8988T (cell line): ENCODE data around the gene GPR78.
"Not testable (repeated sequence)": the region's sequence is repeated elsewhere in the genome, so short reads cannot be mapped to it uniquely, and the experiment has no call there.

Source experiments
- DNase-seq: peaks from one replicate; pipeline ENCODE4 v3.0.0; 2011

The GPR78 gene

DNA sequence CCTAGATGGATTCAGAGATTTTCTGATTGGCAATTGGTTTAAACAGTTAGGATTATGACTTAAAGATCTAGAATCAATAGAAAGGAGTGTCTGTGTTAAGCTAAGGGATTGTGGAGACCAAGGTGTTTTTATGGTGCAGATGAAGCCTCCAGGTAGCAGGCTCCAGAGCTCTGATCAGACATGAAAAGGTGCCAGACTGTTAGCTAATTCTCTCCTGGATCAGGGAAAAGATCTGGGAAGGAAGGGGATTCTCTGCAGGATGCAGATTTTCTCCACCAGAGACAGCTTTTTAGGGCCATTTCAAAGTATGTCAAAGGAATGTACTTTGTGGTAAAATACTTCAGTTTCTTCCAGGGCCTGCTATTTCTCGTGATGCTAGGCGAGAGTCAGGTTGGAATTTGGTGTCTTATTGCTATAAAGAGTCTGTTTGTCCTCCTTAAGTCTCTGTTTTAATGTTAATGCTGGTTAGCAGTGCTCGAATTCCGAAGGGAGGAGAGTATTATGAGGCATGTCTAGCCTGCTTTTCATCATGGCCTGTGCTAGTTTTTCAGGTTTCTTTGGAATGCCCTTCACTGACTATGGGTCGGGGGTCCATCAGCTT is 12.0 kb upstream of the GPR78 start:
- DNase-seq, result no peak

DNA sequence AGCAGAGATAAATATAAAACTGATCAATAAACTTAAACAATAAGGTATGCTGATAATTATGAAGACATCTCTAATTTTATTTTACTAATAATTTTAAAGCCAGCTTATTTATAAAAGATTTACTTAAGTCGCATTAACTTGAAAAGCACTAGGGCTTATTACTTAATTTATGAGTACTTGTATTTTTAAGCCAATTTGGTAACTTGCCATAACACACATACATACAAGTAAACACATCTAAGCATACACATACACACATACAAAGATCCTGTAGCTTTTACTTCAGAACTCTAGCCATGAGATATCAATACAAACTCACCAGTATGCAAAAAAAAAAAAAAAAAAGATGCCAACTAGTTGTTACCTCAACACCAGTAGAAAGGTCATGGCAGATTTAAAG is 10.0 kb upstream of the GPR78 start:
- no peak for DNase-seq

DNA sequence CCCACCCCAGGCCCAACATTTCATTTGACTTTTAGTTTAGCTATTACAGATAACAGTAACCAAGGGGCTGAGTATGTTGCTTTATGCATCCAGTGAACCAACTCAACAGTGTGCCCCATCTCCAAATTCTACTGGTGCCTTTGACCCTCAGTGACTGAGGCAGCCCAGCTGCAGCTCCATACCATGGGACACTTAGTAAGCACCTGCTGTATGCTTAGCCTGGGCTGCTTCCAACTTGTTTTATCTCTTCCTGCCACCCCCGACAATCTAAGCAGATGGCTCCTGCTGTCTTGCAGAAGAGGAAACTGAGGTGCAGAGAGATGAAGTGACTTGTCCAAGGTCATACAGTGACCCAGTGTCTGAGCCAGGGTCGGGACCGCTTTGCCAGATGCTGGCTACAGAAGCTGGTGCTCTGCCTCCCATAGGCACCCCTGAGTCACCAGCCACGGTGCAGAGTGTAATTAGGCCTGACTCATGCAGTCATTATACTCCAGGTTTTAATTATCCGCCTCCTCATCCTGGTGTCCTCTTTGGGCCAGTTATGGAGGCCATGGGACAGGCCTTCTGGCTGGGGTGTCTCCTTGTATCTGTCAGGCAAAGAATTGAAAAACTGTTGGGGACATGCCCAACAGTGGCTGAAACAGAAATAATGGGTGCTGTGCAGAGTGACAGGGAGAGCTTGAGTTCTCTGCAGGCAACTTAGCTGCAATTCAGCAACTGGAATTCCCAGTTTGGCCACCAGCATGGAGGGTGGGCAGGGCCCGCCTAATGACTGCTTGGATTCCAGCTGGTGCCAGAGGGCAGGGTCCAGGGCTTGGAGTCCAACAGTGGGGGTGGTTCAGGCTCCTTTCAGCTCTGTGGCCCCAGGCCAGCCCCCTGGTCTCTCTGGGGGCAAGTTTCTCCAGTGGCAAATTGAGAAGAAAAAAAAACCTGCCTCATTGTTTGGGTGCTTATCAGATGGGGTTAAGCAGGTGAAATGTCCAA is 8.2 kb upstream of the GPR78 start:
- DNase-seq, result peak; percentile 5

DNA sequence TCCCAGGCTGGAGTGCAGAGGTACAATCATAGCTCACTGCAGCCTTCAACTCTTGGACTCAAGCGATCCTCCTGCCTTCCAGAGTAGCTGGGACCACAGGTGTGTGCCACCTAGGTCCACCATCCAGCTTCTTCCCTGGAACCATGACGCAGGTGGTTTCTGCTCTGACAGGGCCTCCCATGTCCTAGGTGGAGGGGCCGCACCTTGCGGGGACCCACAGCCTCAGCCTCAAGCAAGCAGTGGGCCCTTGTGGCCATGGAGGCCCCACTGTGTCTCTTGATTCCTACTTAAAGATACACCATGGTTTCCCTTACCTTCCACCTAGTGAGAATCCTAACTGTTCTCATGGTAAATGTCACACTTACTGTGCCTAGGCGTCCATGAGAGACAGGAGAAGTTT is 6.9 kb upstream of the GPR78 start:
- no peak for DNase-seq

DNA sequence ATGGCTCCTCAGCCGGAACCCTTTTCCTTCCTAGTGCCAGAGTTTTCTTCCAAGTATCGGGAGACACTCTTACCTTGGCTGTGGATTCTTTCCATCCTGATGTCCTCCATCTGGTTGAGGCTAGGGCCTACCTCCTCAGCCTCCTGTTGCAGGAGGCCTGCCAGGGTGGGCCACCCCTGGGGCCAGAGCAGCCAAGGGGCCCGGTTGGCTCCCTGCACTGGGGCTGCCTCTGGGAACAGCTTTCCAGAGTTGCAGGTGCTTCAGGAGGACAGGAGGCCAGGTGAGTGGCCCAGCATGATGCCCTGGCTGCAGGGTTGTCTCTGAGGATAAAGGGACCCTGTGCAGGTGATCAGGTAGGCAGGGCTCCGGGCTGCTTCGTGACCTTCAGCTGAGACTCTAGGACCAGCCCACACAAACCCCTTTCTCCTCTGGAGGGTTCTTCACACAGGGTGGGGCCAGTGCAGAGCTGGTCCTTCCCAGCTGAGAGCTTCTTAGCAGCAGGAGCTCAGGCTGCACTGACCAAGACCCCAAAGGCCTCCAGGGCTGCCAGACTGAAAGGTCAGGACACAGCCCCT is 5.3 kb upstream of the GPR78 start:
- no peak for DNase-seq

DNA sequence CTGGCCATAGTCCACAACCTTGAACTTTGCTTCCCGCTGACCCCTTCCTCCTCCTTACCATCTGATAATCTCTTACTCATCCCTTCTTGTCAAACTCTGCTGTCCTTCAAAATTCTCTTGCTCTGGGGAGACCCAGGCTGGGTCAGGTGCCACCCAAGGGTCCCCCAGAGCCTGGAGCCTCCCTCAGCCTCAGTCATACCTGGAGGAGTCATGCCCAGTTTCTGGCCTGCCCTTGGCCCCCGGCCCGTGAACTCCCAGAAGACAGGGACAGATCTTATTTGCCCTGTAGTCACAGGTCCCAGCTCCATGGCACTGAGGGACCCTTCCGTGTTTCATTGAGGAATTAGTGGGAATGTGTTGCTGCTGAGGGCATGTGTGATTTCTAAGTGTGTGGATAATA is 4.7 kb upstream of the GPR78 start:
- peak; percentile 1 for DNase-seq

DNA sequence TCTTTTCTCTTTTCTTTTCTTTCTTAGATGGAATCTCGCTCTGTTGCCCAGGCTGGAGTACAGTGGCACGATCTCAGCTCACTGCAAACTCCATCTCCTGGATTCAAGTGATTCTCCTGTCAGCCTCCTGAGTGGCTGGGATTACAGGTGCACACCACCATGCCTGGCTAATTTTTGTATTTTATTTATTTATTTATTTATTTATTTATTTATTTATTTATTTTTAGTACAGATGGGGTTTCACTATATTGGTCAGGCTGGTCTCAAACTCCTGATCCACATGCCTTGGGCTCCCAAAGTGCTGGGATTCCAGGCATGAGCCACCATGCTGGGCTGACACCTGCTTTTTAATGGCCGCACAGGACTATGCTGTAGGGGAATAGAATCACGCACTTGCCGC is 3.6 kb upstream of the GPR78 start:
- DNase-seq, result not testable (repeated sequence)

DNA sequence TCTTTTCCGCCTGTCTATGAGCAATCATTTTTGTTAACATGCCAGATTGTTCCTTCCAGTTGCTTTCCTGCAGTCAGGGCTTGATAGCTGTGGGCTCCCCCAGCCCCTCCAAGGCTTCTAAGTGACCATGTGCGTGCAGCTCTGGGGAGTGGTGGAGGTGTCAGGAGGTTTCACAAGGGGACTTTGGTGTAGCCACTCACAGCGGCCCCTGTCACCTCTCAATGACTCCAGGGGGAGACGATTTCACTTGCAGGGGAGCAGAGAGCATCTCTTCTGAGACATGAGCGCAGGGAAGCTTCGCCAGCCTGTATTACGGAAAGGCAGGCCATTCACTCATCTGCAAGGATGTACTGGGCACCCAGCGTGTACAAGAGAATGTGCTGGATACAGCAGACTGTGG is 3.1 kb upstream of the GPR78 start:
- no peak for DNase-seq

DNA sequence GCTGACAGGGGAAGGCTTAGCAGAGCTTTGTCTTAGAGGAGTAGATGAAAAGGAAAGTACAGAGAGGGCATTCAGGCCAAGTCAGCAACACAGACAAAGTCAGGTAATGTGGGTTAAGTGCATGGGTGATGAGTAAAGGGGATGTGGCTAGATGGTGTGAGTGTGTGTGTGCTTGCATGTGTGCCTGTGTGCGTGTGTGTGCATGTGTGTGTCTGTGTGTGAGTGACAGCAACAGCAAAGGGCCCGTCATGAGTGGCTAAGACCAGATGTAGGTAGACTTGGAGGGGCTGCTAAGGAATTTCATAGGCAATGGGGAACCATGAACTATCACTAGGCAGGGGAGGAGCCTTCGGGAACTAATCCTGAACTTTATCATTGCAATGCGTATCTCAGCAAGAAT is 2.2 kb upstream of the GPR78 start:
- DNase-seq, result no peak

DNA sequence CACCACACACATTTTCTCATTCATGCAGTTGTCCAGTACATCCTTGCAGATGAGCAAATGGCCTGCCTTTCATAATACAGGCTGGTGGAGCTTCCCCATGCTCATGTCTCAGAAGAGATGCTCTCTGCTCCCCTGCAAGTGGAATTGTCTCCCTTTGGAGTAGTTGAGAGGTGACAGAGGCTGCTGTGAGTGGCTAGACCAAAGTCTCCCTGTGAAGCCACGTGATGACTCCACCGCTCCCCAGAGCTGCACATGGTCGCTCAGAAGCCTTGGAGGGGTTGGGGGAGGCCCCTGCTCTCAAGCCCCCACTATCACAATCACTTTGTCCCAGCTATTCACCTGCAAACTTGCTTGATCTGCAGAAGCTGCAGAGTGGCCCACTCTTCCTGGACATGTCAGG is 1.5 kb upstream of the GPR78 start:
- no peak for DNase-seq

DNA sequence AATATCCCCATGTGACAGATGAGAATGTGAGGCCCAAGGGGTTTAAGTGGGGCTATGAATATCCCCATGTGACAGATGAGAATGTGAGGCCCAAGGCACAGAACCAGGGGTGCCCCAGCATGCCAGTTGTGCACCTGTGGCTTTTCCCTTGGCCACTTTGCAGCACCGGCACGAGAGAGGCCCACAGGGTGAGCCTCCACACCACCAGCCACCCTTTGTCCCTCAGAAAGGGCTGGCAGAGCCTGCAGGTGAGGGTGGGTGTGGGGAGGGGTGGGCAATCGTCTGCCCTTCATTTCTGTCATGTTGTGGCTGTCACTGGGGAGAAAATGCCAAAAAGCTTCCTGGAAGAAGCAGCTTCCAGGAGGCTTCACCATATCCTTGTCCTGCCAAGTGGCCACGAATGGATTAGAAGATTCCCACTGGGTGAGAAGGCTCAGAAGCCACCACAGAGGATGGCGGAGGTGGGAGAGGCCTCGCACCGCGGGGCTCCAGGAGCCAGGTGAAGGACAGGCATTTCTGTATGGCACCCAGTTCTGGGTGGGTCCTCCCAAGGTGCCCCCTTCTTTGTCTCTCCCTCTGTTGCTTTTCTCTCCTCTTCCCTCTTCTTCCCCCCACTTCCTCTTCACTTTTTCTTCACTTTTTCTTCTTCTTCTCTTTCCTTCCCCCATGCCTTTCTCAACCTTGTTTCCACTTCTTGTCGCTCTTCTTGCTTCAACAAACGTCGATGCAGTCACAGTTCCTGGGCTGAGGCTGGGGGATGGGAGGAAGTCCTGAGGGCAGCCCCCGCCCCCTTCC is 469 bp upstream of the GPR78 start:
- DNase-seq, result peak; percentile 5

DNA sequence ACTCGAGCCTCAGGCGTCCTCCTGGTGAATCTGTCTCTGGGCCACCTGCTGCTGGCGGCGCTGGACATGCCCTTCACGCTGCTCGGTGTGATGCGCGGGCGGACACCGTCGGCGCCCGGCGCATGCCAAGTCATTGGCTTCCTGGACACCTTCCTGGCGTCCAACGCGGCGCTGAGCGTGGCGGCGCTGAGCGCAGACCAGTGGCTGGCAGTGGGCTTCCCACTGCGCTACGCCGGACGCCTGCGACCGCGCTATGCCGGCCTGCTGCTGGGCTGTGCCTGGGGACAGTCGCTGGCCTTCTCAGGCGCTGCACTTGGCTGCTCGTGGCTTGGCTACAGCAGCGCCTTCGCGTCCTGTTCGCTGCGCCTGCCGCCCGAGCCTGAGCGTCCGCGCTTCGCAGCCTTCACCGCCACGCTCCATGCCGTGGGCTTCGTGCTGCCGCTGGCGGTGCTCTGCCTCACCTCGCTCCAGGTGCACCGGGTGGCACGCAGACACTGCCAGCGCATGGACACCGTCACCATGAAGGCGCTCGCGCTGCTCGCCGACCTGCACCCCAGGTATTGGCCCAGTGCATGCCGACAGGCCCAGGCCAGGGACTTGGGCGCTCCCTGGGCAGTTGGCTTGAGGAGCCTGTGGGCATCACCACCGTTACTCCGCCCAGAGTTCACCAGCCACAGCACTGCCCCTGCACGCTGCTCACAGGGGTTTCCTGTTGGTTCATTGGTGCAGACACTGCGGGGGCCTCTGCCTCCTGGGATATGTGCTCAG is 1.1 kb downstream of the GPR78 start:
- DNase-seq, result peak; percentile 4

DNA sequence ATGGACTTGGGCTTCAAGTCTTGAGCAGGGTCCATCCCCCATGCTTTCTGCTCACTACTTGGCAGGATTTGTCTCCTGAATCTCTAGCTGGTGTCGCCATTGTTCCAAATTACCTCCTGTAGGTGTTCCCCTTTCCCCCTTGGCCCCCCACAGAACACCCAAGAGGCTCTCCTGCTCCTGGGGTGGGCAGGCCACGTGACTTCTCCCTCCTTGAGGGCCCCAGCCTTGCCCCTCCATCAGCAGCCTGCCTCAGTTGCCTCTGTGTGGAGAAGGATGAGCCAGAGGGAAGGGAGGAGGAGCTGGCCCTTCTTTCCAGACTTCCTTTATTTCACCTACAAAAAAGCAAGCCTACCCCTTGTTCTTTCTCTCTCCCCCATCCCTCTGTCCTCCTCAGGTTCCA is 1.8 kb downstream of the GPR78 start:
- peak; percentile 6 for DNase-seq

DNA sequence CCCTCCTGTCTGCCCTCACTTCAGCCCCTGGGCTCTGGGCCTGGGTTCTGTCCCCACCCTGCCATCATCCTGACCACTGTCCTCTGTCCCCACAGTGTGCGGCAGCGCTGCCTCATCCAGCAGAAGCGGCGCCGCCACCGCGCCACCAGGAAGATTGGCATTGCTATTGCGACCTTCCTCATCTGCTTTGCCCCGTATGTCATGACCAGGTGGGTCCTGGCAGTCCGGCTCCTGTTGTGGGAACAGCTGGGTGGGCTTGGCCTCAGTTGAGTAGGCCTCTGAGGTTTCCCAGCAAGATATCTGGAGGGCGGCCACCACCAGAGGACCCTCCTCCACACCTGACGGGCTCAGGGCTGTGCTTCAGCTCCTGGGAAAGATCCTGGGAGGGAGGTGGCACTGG is 2.2 kb downstream of the GPR78 start:
- DNase-seq, result peak; percentile 4

DNA sequence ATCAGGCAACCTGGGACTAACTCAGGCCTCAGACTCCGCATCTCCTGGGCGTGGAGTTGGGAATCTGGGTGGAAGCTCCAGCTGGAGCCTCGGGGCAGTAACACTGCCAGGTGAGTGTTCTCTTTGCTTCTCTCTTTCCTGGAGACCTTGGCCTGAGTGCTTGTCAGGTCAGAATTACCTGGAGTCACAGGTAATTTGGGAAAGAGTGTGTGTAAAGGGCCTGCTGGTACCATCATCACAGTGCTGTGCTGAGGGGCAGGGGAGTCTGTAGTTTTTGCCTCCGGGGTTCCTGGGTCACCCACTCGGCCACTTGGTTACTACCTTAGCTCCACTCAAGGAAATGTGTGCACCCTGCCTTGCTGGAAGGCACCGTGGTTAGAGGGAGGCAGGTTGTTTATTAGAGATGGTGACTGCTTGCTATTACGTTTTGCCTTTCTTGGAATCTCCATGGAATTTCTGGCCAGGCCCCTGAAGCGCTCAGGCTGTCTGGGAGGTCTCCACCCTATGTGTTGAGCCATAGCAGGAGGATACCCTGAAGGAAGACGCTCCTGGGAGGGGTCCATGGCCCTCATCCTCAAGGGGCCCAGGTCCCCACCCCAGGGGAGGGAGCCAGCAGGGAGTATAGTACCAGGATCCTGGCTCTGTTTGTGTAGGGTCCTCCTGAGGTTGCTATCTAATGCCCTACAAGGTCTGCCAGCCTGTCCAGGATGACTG is 2.9 kb downstream of the GPR78 start:
- peak; percentile 3 for DNase-seq

DNA sequence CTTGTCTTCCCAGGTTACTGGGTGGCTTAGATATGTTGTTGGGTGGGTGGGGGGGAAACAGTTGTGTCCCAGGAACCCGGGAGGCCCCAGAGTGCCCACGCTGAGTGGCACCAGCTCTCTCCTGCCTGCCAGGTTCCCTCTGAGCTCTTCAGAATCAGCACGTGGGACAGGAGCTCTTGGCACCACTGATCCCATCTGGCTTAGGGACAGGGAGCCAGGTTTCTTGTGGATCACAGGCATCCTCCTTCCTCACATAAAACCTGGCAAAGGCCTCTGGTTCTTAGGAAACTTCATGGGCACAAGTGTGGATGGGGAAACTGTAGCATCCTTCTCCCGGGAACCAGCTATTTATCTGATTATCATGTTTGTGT is 3.4 kb downstream of the GPR78 start:
- DNase-seq, result no peak

DNA sequence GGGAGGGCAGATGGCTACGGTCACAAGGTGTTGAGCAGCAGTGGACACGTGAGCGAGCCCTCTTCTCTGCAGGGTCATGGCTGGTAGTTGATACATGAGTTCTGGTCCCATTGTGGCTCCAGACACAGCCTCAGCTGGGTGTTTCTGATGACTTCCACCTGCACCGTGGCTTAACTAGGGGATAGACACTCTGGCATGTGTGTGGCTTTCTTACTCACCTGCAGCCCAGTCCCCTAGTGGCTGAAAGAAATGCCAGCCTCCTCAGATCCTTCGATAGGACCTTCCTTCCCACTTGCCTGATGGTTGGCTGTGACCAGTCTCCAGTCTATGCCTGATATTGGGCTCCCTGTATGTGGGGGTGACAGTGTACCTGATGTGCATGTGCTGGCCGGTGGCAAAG is 5.0 kb downstream of the GPR78 start:
- no peak for DNase-seq

DNA sequence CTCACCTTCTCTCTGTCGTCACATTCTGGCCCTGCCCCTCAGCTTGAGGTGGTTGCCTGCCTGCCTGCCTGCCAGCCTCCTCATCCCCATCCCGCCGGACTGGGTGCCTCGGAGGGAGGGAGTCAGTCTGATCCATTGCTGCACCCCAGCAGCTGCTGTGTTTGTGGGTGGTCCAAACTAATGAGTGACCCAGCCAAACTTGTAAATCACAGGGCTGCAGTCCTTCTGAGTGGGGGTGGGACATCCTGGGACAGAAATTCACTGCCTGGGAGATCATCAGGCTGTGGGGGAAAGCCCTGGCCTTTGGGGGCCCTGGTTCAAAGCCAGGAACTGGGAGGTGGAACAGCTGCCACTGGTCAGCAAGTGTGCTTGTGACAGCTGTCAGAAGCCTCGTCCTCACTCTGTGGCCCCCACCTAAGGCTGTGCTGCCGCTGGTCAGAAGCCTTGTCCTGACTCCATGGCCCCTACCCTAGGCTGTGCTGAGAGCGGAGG is 5.6 kb downstream of the GPR78 start:
- no peak for DNase-seq

DNA sequence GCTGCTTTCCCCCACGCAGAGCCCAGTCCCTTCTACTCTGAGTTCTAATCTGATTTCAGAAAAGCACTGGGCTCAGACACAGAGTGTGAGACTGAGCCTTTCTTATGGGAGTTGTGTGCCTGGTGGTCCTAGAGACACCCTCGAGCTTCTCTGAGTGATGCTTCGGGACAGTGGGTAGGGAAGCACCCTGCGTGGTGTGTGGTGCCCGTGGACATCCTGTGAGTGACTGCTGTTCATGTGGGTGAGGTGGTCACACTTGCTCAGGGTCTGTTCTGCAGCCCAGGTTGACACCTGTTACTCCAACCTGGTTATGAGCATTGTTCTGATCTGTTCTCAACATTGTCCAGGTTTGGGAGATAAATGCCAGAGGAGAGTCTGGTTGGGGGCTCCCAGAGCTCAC is 6.1 kb downstream of the GPR78 start:
- DNase-seq, result no peak

DNA sequence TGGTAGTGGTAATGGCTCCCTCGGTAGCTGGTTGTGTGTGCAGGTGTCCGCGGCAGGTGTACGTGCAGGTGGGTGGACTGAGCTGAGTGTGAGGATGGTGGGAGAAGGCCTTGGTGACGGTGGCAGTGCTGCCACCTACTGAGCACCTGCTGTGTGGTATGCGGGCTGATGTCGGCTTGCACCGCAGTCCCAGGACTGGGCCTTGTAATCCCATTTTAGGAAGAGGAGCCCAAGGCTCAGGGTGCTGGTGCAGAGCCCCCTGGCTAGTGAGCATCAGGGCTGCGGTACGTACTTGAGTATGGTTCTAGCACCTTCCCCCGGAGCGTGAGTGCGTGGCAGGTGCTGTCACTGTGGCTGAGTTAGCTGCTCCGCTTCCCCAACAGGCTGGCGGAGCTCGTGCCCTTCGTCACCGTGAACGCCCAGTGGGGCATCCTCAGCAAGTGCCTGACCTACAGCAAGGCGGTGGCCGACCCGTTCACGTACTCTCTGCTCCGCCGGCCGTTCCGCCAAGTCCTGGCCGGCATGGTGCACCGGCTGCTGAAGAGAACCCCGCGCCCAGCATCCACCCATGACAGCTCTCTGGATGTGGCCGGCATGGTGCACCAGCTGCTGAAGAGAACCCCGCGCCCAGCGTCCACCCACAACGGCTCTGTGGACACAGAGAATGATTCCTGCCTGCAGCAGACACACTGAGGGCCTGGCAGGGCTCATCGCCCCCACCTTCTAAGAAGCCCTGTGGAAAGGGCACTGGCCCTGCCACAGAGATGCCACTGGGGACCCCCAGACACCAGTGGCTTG is 6.7 kb downstream of the GPR78 start:
- DNase-seq, result peak; percentile 95
